Ramos (cell line): ENCODE measurements around the gene KMO.

Source experiments
- in situ Hi-C: fragments of 300-500 bp; cut with MboI; formaldehyde crosslinking; loops from one replicate; pipeline ENCODE4 v1.14.3; 2022; ENCODE audit warnings: low sequenced_read_pairs; ENCODE audit not compliant: unreplicated experiment

KMO gene

DNA sequence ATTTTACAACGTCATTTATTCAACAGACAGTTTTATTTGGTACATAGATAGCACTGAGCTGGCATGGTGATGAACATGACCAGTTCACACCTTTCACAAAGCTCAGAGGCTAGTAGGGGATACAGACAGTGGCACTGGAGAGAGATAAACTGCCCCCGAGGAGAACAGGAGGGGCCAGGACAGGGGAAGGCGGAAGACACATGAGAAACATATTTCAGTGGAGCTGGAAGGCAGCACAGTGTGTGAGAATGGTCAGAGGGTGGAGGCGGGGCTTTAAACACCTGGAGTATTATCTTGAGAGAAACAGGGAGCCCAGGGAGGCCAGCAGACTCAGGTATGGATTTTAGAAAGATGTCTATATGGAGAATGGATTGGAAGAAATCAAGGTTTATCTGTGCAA lies 58.5 kb downstream of the KMO start:
- in situ Hi-C loops: no loop called here

DNA sequence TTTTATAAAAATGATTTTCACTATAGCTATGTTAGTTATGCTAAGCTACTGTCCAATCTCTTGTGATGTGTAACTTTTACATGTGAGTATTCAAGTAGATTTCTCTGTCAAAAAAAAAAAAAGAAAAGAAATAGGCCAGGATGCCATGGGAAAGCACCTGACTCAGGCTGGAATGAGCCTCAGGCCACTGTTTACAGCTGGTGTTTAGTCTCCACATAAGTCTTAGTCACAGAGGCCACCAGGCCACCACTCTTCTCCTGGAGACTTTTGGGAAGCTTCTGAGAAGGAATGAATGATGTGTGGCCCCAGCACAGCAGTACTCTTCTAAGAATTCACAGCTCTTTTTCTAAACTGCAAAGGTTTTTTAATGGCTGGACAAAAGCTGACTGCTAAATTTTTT lies 59.1 kb downstream of the KMO start:
- in situ Hi-C loops: no loop called here

DNA sequence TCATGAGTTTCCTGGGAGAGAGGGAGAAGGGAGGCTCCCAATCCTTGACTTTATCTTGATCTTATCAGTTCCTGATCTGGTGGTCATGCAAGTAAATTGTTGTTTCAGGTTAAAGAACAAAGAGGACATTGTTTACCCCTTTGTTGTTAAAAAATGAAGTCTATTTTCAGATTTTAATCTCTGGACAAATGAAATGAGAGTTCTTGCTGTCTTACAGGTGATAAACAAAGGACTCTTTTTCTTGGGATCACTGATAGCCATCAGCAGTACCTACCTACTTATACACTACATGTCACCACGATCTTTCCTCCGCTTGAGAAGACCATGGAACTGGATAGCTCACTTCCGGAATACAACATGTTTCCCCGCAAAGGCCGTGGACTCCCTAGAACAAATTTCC lies 59.6 kb downstream of the KMO start:
- in situ Hi-C loops: no loop called here

DNA sequence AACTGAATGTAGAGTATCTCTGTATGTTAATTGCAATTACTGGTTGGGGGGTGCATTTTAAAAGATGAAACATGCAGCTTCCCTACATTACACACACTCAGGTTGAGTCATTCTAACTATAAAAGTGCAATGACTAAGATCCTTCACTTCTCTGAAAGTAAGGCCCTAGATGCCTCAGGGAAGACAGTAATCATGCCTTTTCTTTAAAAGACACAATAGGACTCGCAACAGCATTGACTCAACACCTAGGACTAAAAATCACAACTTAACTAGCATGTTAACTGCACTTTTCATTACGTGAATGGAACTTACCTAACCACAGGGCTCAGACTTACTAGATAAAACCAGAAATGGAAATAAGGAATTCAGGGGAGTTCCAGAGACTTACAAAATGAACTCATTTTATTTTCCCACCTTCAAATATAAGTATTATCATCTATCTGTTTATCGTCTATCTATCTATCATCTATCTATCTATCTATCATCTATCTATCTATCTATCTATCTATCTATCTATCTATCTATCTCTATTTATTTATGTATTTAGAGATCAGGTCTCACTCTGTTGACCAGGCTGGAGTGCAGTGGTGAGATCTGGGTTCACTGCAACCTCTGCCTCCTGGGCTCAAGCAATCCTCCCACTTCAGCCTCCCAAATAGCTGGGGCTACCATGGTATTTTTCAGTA lies 60.2 kb downstream of the KMO start:
- in situ Hi-C loops: no loop called here

DNA sequence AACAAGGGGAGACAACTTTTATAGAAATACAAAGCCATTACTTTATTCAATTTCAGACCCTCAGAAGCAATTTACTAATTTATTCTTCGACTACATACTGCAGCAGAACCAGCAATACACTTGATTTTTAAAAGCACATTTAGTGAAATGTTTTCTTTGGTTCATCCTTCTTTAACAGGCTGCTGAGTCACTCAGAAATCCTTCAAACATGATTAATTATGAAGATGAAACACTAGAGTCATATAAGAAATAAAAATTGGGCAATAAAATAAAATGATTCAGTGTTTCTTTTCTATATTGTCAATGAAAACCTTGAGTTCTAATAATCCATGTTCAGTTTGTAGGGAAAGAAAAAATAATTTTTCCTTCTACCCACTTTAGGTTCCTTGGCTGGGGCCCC lies 61.0 kb downstream of the KMO start:
- in situ Hi-C loops: no loop called here

DNA sequence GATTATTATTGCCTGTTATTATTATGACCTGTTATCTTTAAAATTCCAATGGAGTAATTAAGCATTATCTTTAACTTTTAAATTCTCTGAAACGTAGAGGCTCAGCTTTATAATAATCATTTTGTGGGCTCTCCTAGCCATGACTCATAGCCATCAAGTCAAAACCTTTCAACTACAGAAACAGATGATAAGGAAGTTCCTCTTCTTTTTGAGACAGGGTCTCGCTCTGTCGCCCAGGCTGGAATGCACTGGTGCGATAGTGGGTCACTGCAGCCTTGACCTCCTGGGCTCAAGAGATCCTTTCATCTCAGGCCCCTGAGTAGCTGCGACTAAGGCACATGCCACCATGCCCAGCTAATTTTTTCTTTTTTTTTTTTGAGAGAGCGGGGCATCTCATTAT lies 64.5 kb downstream of the KMO start:
- in situ Hi-C loops: no loop called here

DNA sequence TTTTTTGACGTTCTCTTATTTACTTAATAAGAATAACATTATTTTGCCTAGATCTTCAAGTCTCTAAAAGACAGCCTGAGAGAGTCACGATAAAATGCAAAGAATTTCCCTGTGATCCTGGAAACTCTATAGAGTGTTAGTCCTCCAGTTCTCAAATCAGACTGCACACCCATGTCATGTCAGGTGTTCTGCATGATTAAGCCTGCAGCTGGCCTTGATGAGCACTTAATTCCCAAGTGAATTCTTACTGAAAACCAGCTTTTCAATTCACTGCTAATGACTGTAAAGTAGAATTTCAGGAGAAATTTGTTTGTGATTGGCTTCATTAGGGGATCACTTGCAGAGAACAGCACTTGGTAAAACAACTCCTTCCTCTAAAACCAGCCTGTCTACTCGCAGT lies 66.1 kb downstream of the KMO start:
- in situ Hi-C loops: no loop called here

DNA sequence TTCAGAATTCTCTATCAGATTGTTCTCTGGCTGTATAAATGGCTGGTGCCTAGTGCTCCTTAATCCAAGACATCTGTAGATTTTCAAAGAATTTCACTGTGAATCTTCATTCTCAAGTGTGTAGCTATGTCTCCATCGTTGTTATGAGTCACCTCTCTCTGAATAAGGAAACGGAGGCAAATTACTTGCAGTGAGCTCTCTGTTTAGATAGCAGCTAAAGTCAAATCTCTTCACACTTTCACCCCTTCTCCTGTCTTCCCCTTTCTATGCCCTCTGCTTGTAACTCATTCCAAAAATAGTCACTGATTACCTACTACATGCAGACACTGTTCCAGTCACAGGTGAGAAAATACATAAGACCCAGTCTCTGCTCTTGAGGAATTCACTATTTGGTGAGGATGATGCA lies 68.3 kb downstream of the KMO start:
- in situ Hi-C loops: no loop called here

DNA sequence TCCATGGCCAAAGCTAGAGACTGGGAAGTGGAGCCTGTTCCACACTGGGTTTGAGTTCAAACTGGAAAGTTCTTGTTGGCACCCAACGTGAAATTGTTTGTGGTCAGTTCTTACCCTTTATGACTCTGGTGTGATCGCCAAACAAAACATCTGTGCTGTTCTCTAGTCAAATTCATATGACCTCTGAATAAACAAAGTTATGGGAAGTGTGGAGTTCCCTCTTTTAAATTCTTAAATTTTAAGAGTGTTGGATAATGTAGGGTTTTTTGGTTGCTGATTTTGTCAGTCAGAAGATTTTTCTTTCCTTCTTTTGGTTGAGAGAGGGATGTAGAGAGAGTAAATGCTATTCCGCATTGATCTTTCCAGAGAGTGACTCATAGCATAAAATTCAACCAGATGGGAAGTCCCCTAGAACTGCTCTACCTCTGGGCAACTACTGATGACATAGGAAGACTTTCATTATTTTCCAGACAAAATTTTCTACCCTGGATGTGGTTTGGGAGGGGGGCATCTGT lies 71.6 kb downstream of the KMO start:
- in situ Hi-C loops: no loop called here

DNA sequence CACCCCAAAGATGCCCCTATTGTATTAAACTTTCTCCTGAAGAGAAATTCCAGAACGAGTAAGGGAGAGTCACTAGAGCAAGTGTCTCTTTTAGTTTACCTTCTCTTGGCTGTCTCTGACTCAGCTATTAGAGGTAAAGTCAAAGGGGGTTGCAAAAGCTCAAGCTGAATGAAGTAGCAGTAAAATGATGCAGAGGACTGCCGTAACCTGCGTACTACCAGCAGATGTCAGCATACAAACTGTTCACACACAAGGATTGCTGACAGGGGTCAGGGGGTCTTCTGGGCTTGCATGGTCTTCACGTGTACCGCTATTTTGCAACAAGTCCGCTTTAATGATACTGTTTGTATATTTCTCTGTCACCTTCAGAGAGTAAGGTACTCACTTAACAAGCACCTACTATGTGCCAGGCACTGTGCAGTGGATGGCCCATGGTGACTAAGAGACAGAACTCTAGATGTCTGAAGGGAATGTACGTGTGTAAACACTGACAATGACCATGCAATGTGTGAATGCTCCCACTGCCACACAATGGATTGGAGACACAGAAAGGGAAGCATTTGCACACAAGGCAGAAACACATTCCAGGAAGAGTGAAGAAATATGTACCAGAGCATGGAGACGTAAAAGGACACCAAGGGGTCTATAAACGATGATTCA lies 73.1 kb downstream of the KMO start:
- in situ Hi-C loops: no loop called here

DNA sequence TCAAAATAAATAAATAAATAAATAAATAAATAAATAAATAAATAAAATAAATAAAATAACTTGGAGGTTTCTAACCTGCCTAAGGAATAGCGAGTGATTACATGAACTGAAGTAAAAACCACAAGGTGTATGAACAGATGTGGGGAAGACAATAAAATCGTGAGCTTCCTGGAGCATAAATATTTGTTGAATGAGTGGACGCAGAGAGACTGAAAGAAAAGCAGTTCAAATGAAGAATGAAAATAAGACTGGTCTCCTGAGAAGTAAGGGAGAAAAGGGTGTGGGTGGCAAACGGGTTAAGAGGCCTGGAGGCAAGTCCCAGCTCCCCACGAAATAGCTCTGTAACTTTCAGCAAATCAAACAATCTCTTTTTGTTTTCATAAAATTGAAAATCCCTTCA lies 74.4 kb downstream of the KMO start:
- in situ Hi-C loops: no loop called here

DNA sequence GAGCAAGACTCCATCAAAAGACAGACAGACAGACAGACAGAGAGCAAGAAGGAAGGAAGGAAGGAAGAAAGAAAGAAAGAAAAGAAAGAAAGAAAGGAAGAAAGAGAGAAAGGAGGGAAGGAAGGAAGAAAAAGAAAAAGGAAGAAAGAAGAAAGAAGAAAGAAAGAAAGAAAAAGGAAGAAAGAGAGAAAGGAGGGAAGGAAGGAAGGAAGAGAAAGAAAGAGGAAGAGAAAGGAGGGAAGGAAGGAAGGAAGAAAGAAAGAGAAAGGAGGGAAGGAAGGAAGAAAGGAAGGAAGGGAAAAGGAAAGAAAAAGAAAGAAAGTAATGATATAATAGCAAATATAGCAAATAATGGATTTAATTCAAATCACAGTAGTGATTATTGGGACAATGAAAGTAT lies 75.3 kb downstream of the KMO start:
- in situ Hi-C loops: no loop called here

DNA sequence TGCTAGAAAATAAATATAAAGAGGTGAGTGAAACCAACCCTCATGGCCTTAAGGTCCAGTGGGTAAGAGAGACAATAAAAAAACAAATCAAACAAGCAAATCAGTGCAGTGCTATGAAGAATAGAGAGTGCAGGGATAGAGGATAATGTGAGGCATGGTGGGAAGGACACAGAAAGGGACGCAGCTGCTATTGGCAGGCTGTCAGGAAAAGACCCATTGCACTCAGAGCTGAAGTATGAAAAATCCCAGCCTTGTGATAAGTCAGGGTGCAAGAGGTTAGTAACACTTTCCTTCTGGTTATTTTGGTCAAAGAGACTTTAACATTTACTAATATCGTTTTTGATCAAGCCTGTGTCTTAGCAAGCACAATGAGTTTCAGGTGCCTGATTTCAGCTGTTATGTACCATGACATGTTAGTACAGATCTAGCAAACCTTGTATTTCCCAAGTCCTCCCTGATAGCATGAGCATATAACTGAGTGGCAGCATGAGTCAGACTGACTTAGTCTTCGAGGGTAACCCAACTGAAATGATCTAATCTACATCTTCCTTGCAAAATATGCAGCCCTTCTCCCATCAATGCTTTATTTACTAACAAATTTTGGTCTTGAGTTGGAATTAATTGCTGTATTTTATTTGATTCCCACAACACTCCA lies 76.3 kb downstream of the KMO start:
- in situ Hi-C loops: no loop called here

DNA sequence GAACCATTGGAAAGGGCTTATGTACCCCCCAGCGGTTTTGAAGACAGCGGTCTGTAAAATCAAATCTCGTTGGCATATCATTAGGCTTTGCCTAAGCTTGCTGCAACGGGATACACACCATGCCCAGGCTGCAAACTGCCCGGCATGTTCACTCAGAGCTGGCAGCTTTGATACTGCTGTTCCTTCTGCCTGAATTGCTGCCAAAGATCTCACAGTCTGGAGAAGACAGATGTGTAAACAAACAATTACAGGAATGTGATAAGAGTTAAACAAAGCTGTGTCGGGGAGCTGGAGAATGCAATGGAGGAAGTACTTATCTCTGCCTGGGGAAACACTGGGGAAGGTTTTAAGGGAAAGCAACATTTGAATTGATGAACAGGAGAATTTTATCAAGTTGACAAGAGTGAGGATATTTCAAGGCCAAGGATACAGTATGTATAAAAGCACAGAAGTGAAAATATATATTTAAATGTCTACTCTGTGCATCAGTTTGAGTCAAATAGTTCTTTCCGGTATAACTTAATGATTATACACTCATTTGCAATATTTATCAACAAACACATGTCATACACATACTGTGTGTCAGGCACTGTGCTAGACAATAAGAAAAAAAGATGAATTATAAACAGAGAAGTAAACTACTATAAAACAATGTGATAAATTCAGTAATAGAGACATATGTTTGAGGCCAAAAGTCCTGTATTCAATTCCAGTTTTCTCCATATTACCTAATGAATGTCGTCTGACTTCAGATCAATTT lies 78.1 kb downstream of the KMO start:
- in situ Hi-C loops: loop anchor here (10.0 kb wide), 1 partner anchor 405 kb away; no protein-coding TSS in a partner anchor

DNA sequence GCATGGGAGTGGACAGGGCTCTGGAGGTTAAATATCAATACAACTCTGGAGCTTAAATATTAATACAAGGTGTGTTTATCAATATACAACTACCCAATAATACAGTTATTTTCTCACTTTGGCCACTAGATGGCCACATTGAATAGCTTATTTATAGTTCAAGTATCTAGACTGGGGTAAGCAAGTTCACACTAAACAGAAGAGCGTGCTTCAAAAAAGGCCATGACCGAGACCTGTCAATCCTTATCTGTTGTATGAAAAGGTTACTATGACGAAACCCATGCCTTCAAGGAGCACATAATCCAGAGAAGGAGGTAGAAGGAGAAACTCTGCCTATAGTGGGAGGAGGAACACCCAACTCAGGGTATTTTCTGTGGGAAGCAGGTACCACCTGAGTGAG lies 78.9 kb downstream of the KMO start:
- in situ Hi-C loops: loop anchor here (10.0 kb wide), 1 partner anchor 404 kb away; no protein-coding TSS in a partner anchor

DNA sequence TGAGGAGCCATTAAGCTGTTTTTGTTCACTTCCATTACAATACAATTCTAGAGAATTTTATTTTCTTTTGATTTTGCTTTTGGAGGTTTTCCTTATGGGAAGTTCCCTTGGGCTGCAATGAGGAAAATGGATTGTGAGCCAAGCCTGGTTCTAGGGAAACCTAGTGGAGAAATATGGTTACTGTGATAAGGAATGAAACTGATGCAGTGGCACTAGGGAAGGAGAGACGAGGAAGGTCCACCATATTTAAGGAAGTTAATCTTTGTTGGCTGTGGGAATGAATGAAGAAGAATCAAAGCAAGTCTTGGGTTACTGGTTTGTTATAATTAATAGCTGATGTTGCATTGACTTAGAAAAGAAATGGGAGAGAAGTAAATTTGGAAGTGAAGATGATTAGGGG lies 79.6 kb downstream of the KMO start:
- in situ Hi-C loops: loop anchor here (10.0 kb wide), 1 partner anchor 403 kb away; no protein-coding TSS in a partner anchor

DNA sequence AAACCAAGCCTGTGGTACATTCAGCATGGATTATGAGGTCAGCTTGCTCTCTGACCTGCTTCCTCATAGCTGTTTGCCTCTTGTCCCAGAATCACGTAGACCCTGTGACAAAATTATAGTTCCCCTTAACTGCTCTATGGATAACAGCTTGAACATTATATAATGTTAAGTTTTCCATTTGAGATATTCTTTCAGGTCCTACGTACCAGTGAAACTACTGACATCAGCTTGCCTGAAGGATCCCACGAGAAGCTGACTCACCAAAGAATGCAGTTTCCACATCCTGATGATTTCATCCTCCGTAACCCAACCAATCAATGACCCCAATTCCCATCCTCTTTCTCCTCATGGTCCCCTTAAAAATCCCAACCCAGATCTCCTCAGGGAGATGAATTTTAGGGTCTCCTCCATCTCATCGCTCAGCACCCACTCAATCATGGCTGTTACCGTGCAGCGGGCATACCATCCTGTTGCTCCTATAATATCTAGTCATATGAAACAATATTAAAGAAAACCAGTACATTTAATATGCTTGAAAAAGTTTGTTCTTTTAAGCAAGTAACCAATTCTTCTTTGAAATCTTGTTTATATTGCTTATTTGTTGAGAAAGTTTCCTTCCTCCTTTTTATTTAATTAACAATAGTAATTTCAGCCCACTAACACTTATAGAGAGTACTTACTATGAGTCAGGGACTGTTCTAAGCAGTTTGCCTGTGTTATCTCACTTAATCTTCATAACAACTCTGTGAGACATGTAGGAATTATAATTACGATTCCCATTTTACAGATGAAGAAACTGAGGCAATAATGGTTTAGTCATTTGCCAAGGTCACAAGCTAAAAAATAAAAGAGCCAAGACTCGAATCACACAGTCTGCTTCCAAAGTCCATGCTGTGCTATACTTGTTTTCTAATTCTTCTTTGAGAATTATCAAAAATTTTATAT lies 80.6 kb downstream of the KMO start:
- in situ Hi-C loops: loop anchor here (10.0 kb wide), 1 partner anchor 402 kb away; no protein-coding TSS in a partner anchor

DNA sequence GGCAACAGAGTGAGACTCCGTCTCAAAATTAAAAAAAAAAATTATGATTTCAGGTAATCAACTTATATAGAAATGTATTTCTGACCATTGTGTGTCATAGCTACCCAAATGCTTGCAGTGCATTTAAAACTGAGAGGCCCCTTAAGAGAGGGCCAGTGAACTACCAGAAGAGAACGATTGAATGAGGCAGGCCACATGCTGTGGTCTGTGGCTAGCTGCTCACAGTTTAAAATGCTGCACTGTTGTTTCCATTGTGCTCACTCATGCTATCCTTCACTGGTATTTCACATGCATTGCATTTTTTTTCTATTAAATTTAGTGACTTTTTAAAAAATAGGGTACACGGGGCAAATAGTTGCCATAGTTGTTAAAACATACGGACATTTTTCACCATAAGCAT lies 82.0 kb downstream of the KMO start:
- in situ Hi-C loops: loop anchor here (10.0 kb wide), 1 partner anchor 401 kb away; no protein-coding TSS in a partner anchor

DNA sequence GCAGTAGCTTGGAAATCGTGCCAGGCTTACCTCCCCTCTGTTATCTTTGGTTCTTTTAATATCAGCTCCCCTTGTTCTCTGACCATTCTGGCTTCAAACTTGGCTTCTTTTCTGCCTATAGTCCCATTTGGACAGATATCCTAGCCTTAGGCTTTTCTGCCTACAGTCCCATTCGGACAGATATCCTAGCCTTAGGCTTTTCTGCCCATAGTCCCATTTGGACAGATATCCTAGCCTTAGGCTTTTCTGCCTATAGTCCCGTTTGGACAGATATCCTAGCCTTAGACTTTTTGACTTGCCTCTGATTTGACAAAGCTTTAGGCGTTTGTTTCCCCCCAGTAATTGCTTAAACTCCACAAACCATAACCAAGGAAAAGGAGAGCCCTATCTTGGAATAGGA lies 82.4 kb downstream of the KMO start:
- in situ Hi-C loops: loop anchor here (10.0 kb wide), 1 partner anchor 400 kb away; no protein-coding TSS in a partner anchor
